Small intestine (tissue), 16 donors: ENCODE results near the gene GREB1L. TPM values are rescaled to one million over a fixed set of nuclear protein-coding genes. Genes with fewer than 3 reads are reported as not detected.
A peak's percentile ranks its signal among the peaks of the same experiment; 100 is the strongest.

Source experiments
- DNase-seq, 2 donors: peaks; one replicate each; pipeline versions ENCODE4 v3.0.0 to v3.0.0-alpha.2; 2013
- FAIRE-seq: peaks from 2 replicates; lab custom pipeline; 2012; peaks lifted over from hg19 to GRCh38; lab: Jason Lieb, UNC
- H3K27ac ChIP-seq, 3 donors: one replicate each; pipeline ENCODE4 v1.5.1; 2013; ENCODE audit warnings: low read length in 2 of 3, mild to moderate bottlenecking in 2 of 3, control low read depth in 1 of 3, inconsistent platforms in 1 of 3, low read depth in 1 of 3, moderate library complexity in 1 of 3
- H3K27me3 ChIP-seq, 3 donors: one replicate each; pipeline ENCODE4 v1.6.1; 2013; ENCODE audit warnings: low read length in 3 of 3, inconsistent platforms in 1 of 3; ENCODE audit not compliant: control insufficient read depth in 3 of 3, insufficient read depth in 3 of 3
- H3K36me3 ChIP-seq, 3 donors: one replicate each; pipeline ENCODE4 v1.6.1; 2013; ENCODE audit warnings: low read length in 3 of 3, inconsistent platforms in 1 of 3, low read depth in 1 of 3, mild to moderate bottlenecking in 1 of 3, moderate library complexity in 1 of 3; ENCODE audit not compliant: control insufficient read depth in 3 of 3, insufficient read depth in 2 of 3
- H3K4me1 ChIP-seq, 3 donors: one replicate each; pipeline ENCODE4 v1.6.1; 2013; ENCODE audit warnings: low read length in 2 of 3, inconsistent platforms in 1 of 3, low read depth in 1 of 3, mild to moderate bottlenecking in 1 of 3, moderate library complexity in 1 of 3; ENCODE audit not compliant: control insufficient read depth in 3 of 3, insufficient read depth in 2 of 3
- H3K4me3 ChIP-seq, 3 donors: one replicate each; pipeline ENCODE4 v1.5.1; 2013; ENCODE audit warnings: low read length in 3 of 3, control low read depth in 1 of 3, inconsistent platforms in 1 of 3, low read depth in 1 of 3, mild to moderate bottlenecking in 1 of 3, moderate library complexity in 1 of 3
- H3K9me3 ChIP-seq, 2 donors: one replicate each; pipeline ENCODE4 v1.6.1; 2013; ENCODE audit warnings: low read depth in 1 of 2, low read length in 1 of 2; ENCODE audit not compliant: control insufficient read depth in 2 of 2, insufficient read depth in 1 of 2
- WGBS, 3 donors: extraction: QIAGEN DNeasy Blood & Tissue Kit; methylation state at CpG; one replicate each; pipeline ENCODE4 v1.1.7; 2013; 5-methylcytosine and 5-hydroxymethylcytosine counted together
- long read RNA-seq, 10 donors: transcript quantifications; one replicate each; lab custom pipeline, GENCODE V29; 2026
- polyA plus RNA-seq, 4 donors: library from polyadenylated mRNA; stranded (reverse) in 3 of 4; unstranded in 1 of 4; fragments of 200-250 nt in 3 of 4; fragments of 120-200 nt in 1 of 4; gene quantifications; one replicate each; pipeline versions ENCODE4 v1.2.1 to v1.2.3, GENCODE V29; 2013
- donor health status: healthy with polysubstance abuse.
- donor health status: control.
- donor health status: control.
- donor health status: Bipolar disorder and iron deficiency.
- donor health status: healthy.

GREB1L gene
- polyA plus RNA-seq = 1 to 10 TPM in 1 of 4 donors, under 1 TPM in 2, not detected in 1; under 0.01 to 2.4 (median 0.52) TPM
- long read RNA-seq, donor 1 = 0 reads
- long read RNA-seq, donor 2 = 0 reads
- long read RNA-seq, donor 3 = 0 reads
- long read RNA-seq, donor 4 = 0 reads
- long read RNA-seq, donor 5 = 0 reads
- long read RNA-seq, donor 6 = 0 reads
- long read RNA-seq, donor 7 = 0 reads
- long read RNA-seq, donor 8 = 0 reads
- long read RNA-seq, donor 9 = 0 reads
- long read RNA-seq, donor 10 = 0 reads

DNA sequence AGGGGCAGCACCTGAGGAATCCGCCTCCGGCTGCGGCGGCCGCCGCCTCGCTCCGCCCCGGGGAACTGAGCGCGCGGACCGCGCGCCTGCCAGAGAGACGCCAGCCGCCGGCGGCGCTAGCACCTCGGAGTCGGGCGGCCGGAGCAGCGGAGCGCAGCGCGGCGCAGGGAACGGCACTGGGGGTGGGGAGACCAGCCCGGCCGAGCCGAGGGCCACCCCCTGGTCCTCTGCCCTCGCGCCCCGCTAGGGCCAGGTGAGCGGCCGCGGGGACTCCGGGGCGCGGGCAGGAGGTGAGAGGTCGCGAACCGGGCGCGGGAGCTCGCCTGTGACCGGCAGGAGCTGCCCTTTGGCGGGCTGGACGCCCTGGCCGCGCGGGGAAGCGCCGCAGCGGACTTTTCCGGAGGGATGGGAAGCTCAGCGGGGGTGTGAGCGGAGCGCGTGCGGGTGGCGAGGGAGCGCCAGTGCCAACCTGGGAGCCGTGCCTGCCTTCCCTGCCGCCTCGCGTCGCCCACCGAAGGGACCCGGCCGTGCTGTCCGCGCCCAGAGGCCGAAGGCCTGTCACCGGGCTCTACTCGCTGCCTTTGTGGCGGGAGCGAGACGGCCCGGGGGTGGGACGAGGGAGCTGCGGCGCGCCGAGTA is at the start of gene GREB1L:
Gene GREB1L (plus strand): TSS at position 92 of the 639 bp plus-strand sequence. CDS start 141,287 bp downstream, outside the sequence.
- Histone ChIP-seq H3K36me3 (no peaks in the 10 kb centered on the region), H3K4me3 (peak within 1 kb of the TSS; percentile 15 to 60 (median 52)), H3K27ac (no peak within 1 kb of the TSS), H3K27me3 (peaks cover 0 to 29% (median 16%) of the 10 kb centered on the region in 3 donors), H3K9me3 (no peaks in the 10 kb centered on the region), H3K4me1 (peaks cover 0 to 4% (median 0%) of the 10 kb centered on the region in 3 donors)
- FAIRE-seq = no peak
- WGBS, 3 donors = 1 to 2% (median 1%) methylated on average over 42 to 87 of the region's 87 CpGs
- DNase-seq = peak; percentile 57 to 86

DNA sequence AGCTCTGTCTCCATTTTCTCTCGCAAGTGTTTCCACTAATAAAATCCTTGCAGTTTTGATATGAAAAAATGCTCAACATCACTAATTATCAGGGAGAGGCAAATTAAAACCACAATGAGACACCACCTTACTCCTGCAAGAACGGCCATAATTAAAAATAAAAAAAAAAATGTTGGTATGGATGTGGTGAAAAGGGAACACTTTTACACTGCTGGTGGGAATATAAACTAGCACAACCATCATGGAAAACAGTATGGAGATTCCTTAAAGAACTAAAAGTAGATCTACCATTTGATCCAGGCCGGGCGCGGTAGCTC is 49.8 kb upstream of the GREB1L start:
- WGBS, 3 donors = 84 to 90% (median 90%) methylated on average over 5 of the region's 5 CpGs

DNA sequence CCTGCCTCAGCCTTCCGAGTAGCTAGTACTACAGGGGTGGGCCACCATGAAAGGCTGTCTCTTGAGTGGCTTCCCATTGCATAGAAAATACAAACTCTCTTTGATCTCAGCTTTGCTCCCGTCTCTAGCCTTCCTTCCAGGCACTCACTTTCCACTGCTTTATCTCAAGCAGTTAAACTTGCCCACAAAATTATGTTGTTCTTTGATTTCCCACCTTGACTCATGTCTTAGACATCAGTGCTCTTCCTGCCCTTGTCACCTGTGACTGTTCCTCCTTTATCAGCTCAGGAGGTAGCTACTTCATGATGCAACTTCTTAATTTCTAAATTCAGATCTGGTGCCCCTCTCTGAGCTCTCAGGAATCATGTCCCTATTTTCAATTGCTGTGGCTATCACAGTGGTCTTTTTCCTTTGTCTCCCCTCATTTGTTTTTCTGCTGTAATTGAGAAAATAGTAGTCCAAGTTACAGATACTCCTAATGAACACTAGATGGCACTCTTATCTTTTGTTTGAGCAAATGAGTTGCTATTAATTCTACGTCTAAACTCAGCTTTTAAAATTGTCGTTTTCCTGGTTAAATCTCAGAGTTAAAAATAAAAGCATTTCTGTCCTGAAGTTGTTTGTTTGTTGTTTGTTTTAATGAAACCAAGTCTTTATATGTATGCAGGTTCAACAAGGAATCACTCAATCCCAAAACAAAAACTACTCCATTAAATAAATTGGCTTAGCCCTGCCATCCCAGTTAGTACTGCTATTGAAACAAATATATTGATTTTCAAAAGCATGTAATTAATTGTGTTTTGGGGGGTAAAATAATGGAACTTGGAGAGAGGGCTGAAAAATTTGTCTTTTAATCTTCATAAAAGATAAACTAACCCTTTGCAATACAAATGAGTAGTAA is 46.9 kb upstream of the GREB1L start:
- no peak overlapping the region for H3K27ac ChIP-seq
- peak; percentile 32 to 55 for DNase-seq
- H3K36me3 ChIP-seq = no peaks in the 10 kb centered on the region
- no peak overlapping the region for H3K4me3 ChIP-seq
- H3K27me3 ChIP-seq = peaks cover 0 to 3% (median 2%) of the 10 kb centered on the region in 3 donors
- peak; percentile 82 for FAIRE-seq
- no peaks in the 10 kb centered on the region for H3K4me1 ChIP-seq
- H3K9me3 ChIP-seq = no peaks in the 10 kb centered on the region
- WGBS, 3 donors = 10 to 19% (median 18%) methylated on average over 4 of the region's 4 CpGs

More for the DNA sequence above, 49.8 kb upstream of the GREB1L start:
- no peak for FAIRE-seq
- Histone ChIP-seq H3K27me3 (peaks cover 0 to 3% (median 0%) of the 10 kb centered on the region in 3 donors), H3K36me3 (no peaks in the 10 kb centered on the region), H3K4me1 (no peaks in the 10 kb centered on the region), H3K9me3 (no peaks in the 10 kb centered on the region), H3K4me3 (no peak overlapping the region), H3K27ac (no peak overlapping the region)
- DNase-seq = no peak

GRCh38 chr18:21196426-21196825 is 45.6 kb upstream of the GREB1L start:
- H3K9me3 ChIP-seq = no peaks in the 10 kb centered on the region
- no peak overlapping the region for H3K4me3 ChIP-seq
- H3K4me1 ChIP-seq = no peaks in the 10 kb centered on the region
- 60 to 75% (median 68%) methylated on average over 1 of the region's 1 CpG for WGBS, 3 donors
- DNase-seq = no peak
- H3K27ac ChIP-seq = no peak overlapping the region
- H3K27me3 ChIP-seq = peaks cover 0 to 2% (median 0%) of the 10 kb centered on the region in 3 donors
- no peaks in the 10 kb centered on the region for H3K36me3 ChIP-seq
- no peak for FAIRE-seq

GRCh38 chr18:21203126-21203525 is 38.9 kb upstream of the GREB1L start:
- H3K27ac ChIP-seq = no peak overlapping the region
- no peak overlapping the region for H3K4me3 ChIP-seq
- no peak for DNase-seq
- FAIRE-seq = no peak
- no peaks in the 10 kb centered on the region for H3K9me3 ChIP-seq
- H3K27me3 ChIP-seq = peaks cover 0 to 2% (median 0%) of the 10 kb centered on the region in 3 donors
- H3K4me1 ChIP-seq = no peaks in the 10 kb centered on the region
- no peaks in the 10 kb centered on the region for H3K36me3 ChIP-seq
- 89 to 94% (median 91%) methylated on average over 7 of the region's 7 CpGs for WGBS, 3 donors

GRCh38 chr18:21203542-21204241 is 38.3 kb upstream of the GREB1L start:
- Histone ChIP-seq H3K4me1 (no peaks in the 10 kb centered on the region), H3K27ac (no peak overlapping the region), H3K4me3 (no peak overlapping the region), H3K9me3 (no peaks in the 10 kb centered on the region), H3K27me3 (no peaks in the 10 kb centered on the region), H3K36me3 (no peaks in the 10 kb centered on the region)
- DNase-seq (no peak), FAIRE-seq (no peak)
- WGBS, 3 donors = 92 to 94% (median 92%) methylated on average over 11 of the region's 11 CpGs

GRCh38 chr18:21205695-21206094 is 36.3 kb upstream of the GREB1L start:
- Histone ChIP-seq H3K27me3 (no peaks in the 10 kb centered on the region), H3K4me3 (no peak overlapping the region), H3K27ac (no peak overlapping the region), H3K9me3 (no peaks in the 10 kb centered on the region), H3K4me1 (no peaks in the 10 kb centered on the region), H3K36me3 (no peaks in the 10 kb centered on the region)
- no peak for FAIRE-seq
- 75 to 84% (median 79%) methylated on average over 4 of the region's 4 CpGs for whole genome bisulfite sequencing, 3 donors
- no peak for DNase-seq

- WGBS, 3 donors = 82 to 91% (median 85%) methylated on average over 1 of the region's 1 CpG
- no peaks in the 10 kb centered on the region for H3K4me1 ChIP-seq
- H3K9me3 ChIP-seq = no peaks in the 10 kb centered on the region
- no peaks in the 10 kb centered on the region for H3K27me3 ChIP-seq
- FAIRE-seq (no peak), DNase-seq (no peak)
- H3K27ac ChIP-seq = no peak overlapping the region
- no peak overlapping the region for H3K4me3 ChIP-seq
- H3K36me3 ChIP-seq = no peaks in the 10 kb centered on the region
Measured at GRCh38 chr18:21210278-21210677, 31.8 kb upstream of the GREB1L start.
